ACHN (cell line): ENCODE data around the gene SERPINA3.
"Not testable (repeated sequence)": the region's sequence is repeated elsewhere in the genome, so short reads cannot be mapped to it uniquely, and the experiment has no call there.

Source experiments
- DNase-seq: peaks from one replicate; pipeline ENCODE4 v3.0.0-alpha.2; 2015
- in situ Hi-C: cut with HindIII; loops from 2 replicates; pipeline ENCODE4 v1.10.0; 2017; ENCODE audit warnings: low sequenced_read_pairs, low pct_ligation_motif_present, low pct_unique_long_range_greater_than_20kb

Gene SERPINA3

DNA sequence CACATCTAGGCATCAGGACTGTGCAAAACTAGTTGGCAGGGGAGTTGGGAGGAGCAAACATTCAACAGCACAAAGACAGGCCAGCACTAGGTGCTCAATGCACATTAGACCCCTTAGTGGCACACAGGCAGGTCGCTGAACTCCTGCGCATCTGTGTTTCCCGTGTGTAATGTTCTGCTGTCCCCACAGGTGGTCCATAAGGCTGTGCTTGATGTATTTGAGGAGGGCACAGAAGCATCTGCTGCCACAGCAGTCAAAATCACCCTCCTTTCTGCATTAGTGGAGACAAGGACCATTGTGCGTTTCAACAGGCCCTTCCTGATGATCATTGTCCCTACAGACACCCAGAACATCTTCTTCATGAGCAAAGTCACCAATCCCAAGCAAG is 11.2 kb downstream of the SERPINA3 start:
- in situ Hi-C loops: no loop called here
- no peak for DNase-seq

DNA sequence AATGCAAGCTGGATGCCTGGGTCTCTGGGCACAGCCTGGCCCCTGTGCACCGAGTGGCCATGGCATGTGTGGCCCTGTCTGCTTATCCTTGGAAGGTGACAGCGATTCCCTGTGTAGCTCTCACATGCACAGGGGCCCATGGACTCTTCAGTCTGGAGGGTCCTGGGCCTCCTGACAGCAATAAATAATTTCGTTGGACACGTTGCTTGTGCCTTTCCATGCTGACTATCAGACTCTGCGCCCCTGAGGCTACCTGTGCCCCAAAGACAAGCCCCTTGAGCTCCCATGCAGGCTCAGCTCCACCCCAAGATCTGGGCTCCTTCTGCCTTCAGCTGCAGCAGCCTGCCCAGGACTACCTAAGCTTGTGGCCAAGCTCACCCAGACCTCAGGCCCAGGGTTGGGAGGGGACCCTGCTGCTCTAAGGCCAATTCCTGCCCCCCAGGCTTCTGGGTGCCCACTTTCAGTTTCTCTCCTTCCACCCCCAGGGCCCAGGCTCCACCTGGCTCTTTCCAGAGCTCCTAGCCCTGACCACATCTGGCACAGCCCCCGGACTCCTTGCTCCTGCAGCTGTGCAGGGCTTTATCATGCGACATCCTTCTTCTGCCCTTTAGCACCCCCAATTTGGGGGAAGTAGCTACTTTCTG is 11.8 kb downstream of the SERPINA3 start:
- in situ Hi-C loops: no loop called here
- DNase-seq: no peak

DNA sequence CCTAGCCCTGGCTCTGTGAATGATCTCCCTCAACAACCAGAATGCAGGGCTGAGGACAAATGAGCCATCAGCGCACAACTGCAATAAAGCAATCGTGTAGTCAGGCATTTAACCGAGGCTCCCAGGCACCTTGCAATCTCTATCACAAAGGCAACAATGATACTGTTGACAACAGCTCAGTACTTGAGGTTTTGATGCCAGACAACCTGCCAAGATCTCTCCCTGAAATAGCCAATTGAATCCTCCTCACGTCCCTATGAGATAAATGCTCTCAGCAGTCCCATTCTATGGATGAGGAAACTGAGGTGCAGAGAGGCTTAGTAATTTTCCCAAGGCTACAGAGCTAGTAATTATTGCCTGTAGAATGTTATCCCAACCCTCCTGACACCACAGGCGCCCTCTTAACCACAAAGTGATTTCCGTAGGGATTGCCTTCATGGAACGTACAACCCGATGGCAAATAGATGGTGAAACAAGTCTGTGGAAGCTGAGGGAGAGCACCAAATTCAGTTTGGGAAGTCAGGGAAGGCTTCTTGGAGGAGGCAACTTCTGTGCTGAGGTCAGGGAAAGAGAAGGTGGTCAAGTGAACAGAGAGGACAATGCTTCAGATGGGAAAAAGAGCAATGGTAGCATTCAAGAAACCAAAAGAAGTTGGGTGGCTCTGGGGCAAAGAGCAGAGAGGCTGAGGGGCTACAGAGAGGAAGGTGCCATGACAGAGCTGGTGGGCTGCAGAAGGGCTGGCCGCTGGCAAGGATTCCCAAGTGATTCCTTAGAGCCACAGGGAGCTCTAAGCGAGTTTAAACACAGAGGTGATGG is 12.6 kb downstream of the SERPINA3 start:
- in situ Hi-C loops: no loop called here
- no peak for DNase-seq

DNA sequence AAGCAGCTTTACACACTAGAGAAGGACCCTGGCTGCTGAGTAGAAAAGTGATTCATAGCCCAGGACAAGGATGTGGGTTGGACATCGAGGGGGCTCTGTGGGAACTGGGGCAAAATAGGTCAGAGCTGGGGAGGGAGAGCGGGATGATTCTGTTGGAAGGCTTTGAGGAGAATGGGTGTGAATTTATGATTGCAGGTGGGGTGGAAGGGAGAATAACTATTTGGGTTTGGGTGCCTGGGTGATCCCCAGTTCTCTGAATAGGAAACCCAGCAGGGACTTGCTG is 13.1 kb downstream of the SERPINA3 start:
- in situ Hi-C loops: no loop called here
- DNase-seq: no peak

DNA sequence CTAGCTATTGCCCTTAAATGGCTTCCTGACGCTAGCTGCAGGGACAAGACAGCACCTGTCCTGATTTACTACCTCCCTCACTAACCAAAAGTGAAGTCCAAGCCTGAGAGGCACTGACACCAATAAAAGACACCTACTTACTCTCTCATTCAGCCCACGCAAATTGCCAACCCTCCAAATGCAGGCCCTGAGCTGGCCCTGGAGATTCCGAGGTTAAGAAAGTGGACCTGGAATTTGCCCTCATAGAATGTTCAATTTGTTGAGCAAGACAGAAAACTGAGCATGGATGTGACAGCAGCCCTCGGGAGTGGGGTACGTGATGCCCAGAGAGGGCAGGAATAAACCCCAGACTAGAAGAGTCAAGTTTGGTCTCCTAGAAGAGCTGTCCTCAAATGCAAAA is 16.4 kb downstream of the SERPINA3 start:
- DNase-seq: no peak
- in situ Hi-C loops: no loop called here

DNA sequence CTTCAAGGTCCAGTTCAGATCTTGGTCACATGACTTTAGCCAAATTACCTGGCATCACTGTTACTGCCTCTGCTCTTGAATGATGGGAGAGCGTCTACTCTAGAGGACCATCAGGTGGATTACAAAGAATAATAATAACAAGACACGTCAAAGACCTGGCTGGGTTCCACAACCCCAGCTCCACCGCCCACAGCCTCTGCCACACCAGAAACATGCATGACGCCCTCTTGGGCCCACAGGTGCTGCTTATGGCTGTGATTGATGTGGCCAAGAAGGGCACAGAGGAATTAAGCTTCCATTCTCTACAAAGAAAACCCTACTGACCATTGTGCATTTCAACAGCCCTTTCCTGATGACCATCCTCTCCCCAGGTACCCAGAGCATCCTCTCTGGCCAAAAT is 18.2 kb downstream of the SERPINA3 start:
- DNase-seq: no peak
- in situ Hi-C loops: no loop called here

DNA sequence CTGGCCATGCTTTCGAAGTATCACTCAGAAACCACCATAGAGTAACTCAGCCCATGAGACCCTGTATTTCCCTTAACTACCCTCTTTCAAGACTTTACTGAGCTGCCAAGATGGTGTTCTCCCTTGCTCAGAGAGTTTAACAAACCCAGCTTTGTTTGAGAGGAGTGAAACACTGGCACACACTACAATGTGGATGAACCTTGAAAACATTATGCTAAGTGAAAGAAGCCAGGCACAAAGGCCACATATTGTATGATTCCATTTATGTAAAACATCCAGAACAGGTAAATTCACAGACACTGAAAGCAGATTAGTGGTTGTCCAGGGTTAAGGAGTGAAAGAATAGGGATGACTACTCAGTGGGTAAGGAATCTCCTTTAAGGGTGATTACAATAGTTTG is 18.9 kb downstream of the SERPINA3 start:
- DNase-seq: no peak
- in situ Hi-C loops: no loop called here

DNA sequence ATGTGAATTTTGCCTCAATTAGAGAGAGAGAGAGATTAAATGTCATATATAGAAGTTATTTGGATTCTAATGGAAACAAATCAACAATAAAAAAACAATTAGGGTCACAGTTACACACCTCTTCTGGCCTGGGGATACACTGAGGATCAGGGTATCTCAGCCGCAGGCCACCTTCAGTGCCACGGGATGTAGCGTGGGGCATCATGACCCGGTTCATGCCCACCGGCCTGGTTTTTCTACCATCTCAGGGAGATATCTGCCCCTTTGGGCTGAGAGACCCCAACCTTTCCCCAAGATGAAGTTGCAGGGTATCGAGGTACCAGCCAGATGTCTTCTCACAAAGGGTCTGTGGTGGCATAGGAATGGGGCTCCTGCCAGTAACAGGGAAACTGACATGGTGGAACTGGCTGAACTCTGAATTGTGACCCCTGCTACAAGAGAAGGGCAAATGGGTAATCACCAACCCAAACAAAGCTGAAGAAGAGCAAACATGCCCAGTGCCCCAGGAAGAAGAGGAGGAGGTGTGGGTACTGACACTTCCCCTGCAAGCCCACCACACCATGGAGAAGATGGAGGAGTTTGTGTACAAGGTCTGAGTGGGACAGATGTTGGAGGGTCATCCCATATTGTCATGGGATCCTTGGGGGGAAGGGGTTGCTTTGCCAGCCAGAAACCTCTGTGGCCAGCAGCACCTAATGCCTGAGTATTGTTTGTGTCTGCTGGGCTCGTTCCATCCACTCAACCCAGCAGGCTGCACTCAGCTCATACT is 19.5 kb downstream of the SERPINA3 start:
- DNase-seq: no peak
- in situ Hi-C loops: no loop called here

DNA sequence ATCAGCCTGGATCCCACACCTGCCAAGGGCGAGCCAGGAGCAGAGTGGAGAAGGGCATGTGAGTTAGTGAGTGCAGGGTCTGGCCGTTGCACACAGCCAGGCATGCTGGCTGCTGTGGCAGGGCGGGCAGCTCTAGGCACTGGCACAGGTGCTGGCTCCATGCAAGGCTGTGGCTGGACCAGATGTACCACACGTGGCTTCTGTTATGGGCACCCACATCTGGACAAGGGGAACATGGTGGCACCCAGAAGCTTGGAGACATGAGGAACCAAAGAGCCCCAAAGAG is 20.1 kb downstream of the SERPINA3 start:
- in situ Hi-C loops: no loop called here
- DNase-seq: no peak

DNA sequence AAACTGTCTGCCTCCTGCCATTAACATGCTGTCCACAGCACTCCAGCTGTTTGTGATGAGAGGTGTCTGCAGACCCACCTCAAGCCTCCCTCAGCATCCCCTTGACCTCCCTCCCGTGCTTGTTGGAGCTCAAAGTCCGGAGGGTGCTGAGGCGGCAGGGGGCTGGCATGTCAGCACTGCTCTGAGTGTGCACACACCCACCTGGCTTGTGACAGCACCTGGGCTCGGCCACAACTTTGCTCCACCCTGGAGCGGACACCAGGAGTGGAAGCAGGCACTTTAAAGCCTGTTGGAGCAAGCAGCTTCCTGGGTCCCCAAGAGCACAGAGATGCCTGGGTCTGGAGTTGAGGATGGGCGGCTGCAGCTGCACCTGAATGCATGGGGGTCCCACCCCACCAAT is 20.9 kb downstream of the SERPINA3 start:
- in situ Hi-C loops: no loop called here
- no peak for DNase-seq

DNA sequence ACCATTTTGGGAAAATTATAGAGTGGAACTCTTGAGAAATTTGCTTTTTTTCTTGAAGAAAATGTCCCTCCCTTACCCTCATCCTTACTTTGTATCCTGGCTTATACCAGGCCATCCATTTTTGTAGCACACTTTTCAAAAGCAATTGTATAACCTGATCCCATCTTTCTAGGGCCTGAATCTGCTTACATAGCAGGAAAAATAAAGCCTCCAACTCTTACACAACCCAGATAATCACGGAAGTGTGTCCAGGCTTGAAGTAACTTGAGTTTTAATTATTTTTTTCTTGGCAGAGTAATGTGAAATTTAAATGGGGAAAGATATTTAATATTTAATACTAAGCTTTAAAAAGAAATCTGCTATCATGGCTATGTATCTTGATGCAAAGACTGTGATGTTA is 23.0 kb downstream of the SERPINA3 start:
- in situ Hi-C loops: no loop called here
- DNase-seq: no peak

DNA sequence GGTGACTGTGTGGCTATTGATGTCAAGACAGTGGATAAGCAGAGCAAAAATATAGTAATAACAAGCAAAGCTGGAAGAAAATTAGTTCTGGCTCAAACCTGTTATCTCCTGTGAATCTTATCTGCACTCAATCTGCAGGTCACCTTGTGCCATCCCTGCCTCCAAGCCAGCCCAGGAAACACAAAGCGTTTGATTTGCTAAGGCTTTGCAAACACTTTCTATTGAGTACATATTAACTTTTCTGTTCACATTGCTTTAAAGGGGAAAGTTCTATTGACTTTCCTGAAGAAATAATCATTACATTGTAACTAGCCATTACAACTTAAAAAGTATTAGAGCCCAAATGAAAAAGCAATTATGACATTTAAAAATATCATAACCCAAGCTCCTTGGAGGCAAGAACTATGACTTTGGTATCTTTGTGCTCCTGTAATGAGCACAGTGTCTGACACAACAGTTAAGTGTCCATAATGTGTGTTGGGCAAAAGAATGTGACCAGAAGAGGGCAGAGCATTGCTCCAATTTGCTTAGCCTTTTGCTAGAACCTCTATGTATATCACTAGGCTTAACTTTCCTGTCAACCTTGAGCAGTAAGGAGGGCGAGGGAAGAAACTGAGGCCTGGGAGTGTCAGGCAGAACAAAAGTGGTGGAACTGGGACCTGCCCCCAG is 24.7 kb downstream of the SERPINA3 start:
- peak; percentile 9 for DNase-seq
- in situ Hi-C loops: no loop called here

DNA sequence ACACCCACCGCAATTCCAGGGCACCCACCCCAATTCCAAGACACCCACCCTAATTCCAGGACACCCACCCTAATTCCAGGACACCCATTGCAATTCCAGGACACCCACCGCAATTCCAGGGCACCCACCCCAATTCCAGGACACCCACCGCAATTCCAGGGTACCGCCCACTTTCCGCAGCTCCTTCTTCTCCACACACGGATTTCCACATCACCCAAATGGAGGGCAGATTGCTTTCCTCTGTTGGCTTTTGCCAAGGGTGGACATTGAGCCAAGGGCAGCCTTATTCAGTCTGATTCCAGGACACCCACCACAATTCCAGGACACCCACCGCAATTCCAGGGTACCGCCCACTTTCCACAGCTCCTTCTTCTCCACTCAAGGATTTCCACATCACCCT is 25.6 kb downstream of the SERPINA3 start:
- DNase-seq, in situ Hi-C loops: not testable (repeated sequence)

DNA sequence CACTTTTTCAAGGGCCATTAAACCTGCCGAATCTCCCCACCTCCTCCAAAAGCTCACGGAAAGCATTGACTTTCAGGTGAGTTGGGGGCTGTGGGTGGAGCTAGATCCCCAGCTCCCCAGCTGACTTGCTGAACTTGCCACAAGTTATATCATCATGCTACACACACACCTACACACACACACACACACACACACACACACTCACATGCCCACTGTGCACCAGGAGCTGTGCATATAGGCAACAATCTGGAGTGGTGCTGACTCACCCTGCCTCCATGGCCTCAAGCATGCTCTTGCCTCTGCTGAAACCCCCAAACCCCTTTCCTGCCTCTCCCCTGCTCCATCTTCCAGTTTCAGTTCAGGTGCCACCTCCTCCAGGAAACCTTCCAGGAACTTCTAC is 26.1 kb downstream of the SERPINA3 start:
- in situ Hi-C loops: no loop called here
- no peak for DNase-seq

DNA sequence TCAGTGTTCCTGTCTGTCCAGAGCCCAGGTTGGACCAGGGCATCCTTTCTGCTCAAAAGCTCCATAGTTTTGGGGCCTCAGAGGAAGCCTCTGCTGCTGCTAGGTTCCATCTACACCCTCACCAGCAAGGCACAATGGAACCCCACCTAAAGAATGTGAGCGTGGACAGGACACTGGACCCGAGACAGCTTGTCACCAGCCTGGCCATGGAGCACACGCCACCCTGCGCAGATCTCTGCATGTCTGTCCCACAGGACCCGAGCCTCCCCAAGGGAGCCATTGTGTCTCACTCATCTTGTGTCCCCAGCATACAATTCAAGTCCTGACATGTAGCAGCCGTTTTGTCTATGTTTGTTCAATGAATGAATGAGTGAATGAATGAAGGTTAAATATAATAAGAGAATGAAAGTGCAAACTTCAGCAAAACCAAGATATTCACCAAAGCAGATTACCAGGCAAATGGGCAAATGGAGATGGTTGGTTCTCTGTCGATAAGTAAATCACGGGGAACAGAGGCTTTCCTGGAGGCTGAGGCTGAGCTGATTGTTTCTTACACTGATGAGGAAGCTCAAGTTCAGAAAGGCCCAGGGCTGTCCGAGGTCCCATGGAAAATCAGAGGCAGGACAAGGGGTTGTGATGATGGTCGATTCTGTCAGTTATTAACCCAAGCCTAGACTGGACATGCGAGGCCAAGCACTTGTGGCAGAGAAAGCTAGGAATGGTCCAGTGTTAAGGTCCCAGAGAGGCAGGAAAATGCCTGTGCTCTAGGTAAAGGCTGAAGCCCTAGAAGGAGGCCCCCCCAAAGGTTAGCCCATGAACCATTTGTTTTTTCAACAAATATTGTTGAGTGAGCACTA is 27.0 kb downstream of the SERPINA3 start:
- in situ Hi-C loops: no loop called here
- no peak for DNase-seq

DNA sequence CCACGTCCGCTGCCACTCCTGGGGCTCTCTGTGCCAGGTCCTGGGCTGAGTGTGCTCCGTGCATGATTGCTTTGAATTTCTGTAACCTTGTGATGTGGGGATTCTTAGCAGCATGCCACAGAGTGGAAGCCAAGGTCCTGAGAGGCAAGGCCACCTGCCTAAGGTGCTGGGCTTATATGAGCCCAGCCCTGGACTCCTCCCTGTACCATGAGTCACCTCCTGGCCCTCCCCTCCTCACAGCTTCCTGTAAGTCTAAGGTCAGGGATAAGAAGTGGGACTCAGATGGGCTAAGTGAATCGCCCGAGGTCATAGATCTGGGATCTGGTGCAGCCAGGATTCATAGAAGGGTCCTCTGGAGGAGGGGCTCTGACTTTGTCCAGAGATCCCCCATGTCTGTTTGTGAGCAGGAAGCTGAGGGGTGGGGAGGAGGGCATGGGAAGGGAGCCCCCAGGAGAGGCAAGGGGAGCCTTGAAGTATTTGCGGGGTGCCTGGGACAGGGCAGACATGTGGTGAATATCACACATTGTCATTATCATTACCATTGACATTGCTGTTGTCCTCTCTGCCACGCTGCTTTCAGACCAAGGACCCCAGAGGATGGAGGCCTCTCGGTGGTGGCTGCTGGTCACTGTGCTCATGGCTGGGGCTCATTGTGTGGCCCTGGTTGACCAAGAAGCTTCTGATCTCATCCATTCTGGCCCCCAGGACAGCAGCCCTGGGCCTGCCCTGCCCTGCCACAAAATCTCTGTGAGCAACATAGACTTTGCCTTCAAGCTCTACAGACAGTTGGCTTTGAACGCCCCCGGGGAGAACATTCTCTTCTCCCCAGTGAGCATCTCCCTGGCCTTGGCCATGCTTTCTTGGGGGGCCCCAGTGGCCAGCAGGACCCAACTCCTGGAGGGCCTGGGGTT is 28.8 kb downstream of the SERPINA3 start:
- in situ Hi-C loops: no loop called here
- no peak for DNase-seq

DNA sequence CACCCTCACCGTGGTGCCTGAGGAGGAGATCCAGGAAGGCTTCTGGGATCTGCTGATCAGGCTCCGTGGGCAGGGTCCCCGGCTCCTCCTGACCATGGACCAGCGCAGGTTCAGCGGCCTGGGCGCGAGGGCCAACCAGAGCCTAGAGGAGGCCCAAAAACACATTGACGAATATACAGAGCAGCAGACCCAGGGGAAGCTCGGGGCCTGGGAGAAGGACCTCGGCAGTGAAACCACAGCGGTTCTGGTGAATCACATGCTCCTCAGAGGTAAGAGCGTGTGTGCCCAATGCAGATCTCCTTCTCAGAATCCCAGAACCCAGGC is 29.4 kb downstream of the SERPINA3 start:
- in situ Hi-C loops: no loop called here
- DNase-seq: no peak
